Endothelial cell of umbilical vein (primary cell): ENCODE measurements around the gene KANSL1L. TPM values are rescaled to one million over a fixed set of nuclear protein-coding genes. Genes with fewer than 3 reads are reported as not detected.

Experiments used
- BruUV-seq: library from RNA; stranded (reverse); fragments of 400-500 nt; replicated peaks from 2 replicates; lab custom pipeline; 2021; lab: Mats Ljungman, UMichigan
- CTCF ChIA-PET: fragments of 300-600, 350-600 bp; sonication (Branson Sonifier 250); formaldehyde crosslinking; loops from one replicate; lab custom pipeline; 2021; ENCODE audit warnings: antibody characterized with exemption, inconsistent platforms; lab: Charles Lee
- POLR2A ChIA-PET: fragments of 300-600, 350-600 bp; sonication (Branson Sonifier 250); formaldehyde crosslinking; loops from one replicate; lab custom pipeline; 2021; ENCODE audit warnings: antibody characterized with exemption, inconsistent platforms; lab: Charles Lee
- DNase-seq: peaks from one replicate; pipeline ENCODE4 v3.0.0-alpha.2; 2011; ENCODE audit warnings: low read depth, low spot score
- FAIRE-seq: peaks from 2 replicates; lab custom pipeline; 2011; peaks lifted over from hg19 to GRCh38; lab: Jason Lieb, UNC
- H2AFZ ChIP-seq: 2 replicates; pipeline ENCODE4 v1.6.0; 2012; ENCODE audit warnings: low read depth, low read length, control low read depth, inconsistent platforms
- H3K27ac ChIP-seq: 2 replicates; pipeline ENCODE4 v1.5.1; 2011; ENCODE audit warnings: low read depth, mild to moderate bottlenecking, control low read depth, low read length, moderate library complexity; ENCODE audit not compliant: insufficient read depth
- H3K27me3 ChIP-seq, 2 experiments: 2 replicates each; pipeline versions ENCODE4 v1.6.0 to v1.6.1; 2011; ENCODE audit warnings: low read length in 2 of 2, mixed read lengths in 1 of 2; ENCODE audit not compliant: control insufficient read depth in 2 of 2, insufficient read depth in 2 of 2
- H3K36me3 ChIP-seq, 2 experiments: 2 replicates in 1 of 2; 3 replicates in 1 of 2; pipeline ENCODE4 v1.5.1; 2011; ENCODE audit warnings: low read length in 2 of 2, mild to moderate bottlenecking in 1 of 2, moderate library complexity in 1 of 2; ENCODE audit not compliant: control insufficient read depth in 2 of 2, insufficient read depth in 2 of 2; ENCODE audit errors: extremely low read depth in 1 of 2
- H3K4me1 ChIP-seq: 3 replicates; pipeline ENCODE4 v1.5.1; 2011; ENCODE audit warnings: mild to moderate bottlenecking, low read length; ENCODE audit not compliant: control insufficient read depth, insufficient read depth; ENCODE audit errors: extremely low read depth
- H3K4me2 ChIP-seq: 2 replicates; pipeline ENCODE4 v1.6.1; 2011; ENCODE audit warnings: low read length, control low read depth, mixed read lengths; ENCODE audit not compliant: insufficient read depth
- H3K4me3 ChIP-seq, 3 experiments: fragments of 200-600 bp in 1 of 3; sonication (generic), shearing (Covaris generic) in 1 of 3; replicated peaks in 1 of 3; 2 replicates each; pipeline ENCODE4 v1.5.1; 2011 to 2016; ENCODE audit warnings: control low read depth in 3 of 3, low read length in 3 of 3, mild to moderate bottlenecking in 2 of 3, inconsistent platforms in 1 of 3, low read depth in 1 of 3, moderate library complexity in 1 of 3; ENCODE audit not compliant: insufficient read depth in 1 of 3
- H3K79me2 ChIP-seq: 2 replicates; pipeline ENCODE4 v1.6.0; 2012; ENCODE audit warnings: low read length, inconsistent platforms; ENCODE audit not compliant: control insufficient read depth, insufficient read depth
- H3K9ac ChIP-seq: replicated peaks from 2 replicates; pipeline ENCODE3; 2011; ENCODE audit warnings: low read length, control low read depth; ENCODE audit not compliant: insufficient read depth; ENCODE audit errors: extremely low read depth
- H3K9me1 ChIP-seq: replicated peaks from 3 replicates; pipeline ENCODE4 v1.6.0; 2011; ENCODE audit warnings: mild to moderate bottlenecking, low read length; ENCODE audit not compliant: control insufficient read depth, insufficient read depth; ENCODE audit errors: extremely low read depth
- H3K9me3 ChIP-seq: replicated peaks from 2 replicates; pipeline ENCODE4 v1.5.1; 2012; ENCODE audit warnings: low read length, inconsistent platforms; ENCODE audit not compliant: control insufficient read depth, insufficient read depth
- H4K20me1 ChIP-seq: replicated peaks from 2 replicates; pipeline ENCODE3; 2011; ENCODE audit warnings: mild to moderate bottlenecking, low read length; ENCODE audit not compliant: control insufficient read depth, insufficient read depth; ENCODE audit errors: extremely low read depth
- EZH2 ChIP-seq: IDR thresholded peaks from 2 replicates; pipeline ENCODE4 v1.6.1; 2012; ENCODE audit warnings: borderline replicate concordance, low read depth, mild to moderate bottlenecking, moderate library complexity, low read length, inconsistent platforms; ENCODE audit not compliant: severe bottlenecking
- FOS ChIP-seq: IDR thresholded peaks from 2 replicates; pipeline ENCODE4 v1.6.1; 2011; ENCODE audit warnings: mild to moderate bottlenecking, low read length, moderate library complexity, borderline replicate concordance; ENCODE audit not compliant: insufficient read depth
- GATA2 ChIP-seq: IDR thresholded peaks from 2 replicates; pipeline ENCODE4 v1.7.0; 2011; ENCODE audit warnings: low read depth, mild to moderate bottlenecking, moderate library complexity, mixed read lengths, low read length; ENCODE audit not compliant: insufficient read length, insufficient read depth
- JUN ChIP-seq: IDR thresholded peaks from 2 replicates; pipeline ENCODE4 v1.6.1; 2011; ENCODE audit warnings: borderline replicate concordance, low read depth; ENCODE audit not compliant: insufficient read length, insufficient read depth
- MYC ChIP-seq: IDR thresholded peaks from one replicate; pipeline ENCODE4 v1.6.1; 2011; ENCODE audit warnings: mild to moderate bottlenecking, low read depth, low read length
- POLR2A ChIP-seq: IDR thresholded peaks from 2 replicates; pipeline ENCODE4 v1.6.1; 2012; ENCODE audit warnings: low read depth, mild to moderate bottlenecking, control low read depth, low read length
- POLR2AphosphoS5 ChIP-seq: IDR thresholded peaks from 2 replicates; pipeline ENCODE4 v1.6.1; 2012; ENCODE audit warnings: low read depth, mild to moderate bottlenecking, control low read depth, low read length, moderate library complexity; ENCODE audit not compliant: insufficient read depth
- dilution Hi-C: fragments of 300-500 bp; cut with MboI; formaldehyde crosslinking; loops from one replicate; pipeline ENCODE4 v1.15.0; 2019; ENCODE audit warnings: low sequenced_read_pairs; ENCODE audit not compliant: extremely low pct_ligation_motif_present
- intact Hi-C: fragments of 100-400 bp; cut with micrococcal nuclease; formaldehyde crosslinking; loops from one replicate; pipeline ENCODE4 v1.10.0; 2022
- polyA plus RNA-seq, 4 experiments: library from polyadenylated mRNA; depleted of rRNA in 3 of 4; stranded (reverse) in 3 of 4; unstranded in 1 of 4; fragments of >200 nt; gene quantifications; 2 replicates each; pipeline versions ENCODE4 v1.2.1 to v1.2.3, GENCODE V29; 2011 to 2012; ENCODE audit warnings: missing spikeins in 1 of 4
- total RNA-seq: library from RNA; stranded (reverse); gene quantifications from 2 replicates; pipeline ENCODE4 v1.2.3, GENCODE V29; 2021
- TF ChIP-seq, protein P1 (sequence below): IDR thresholded peaks from 2 replicates; pipeline ENCODE4 v1.6.1; 2011; ENCODE audit not compliant: insufficient read depth, insufficient read length
- TF ChIP-seq, protein P2 (sequence below), 2 donors: IDR thresholded peaks; 1 replicate in 1 of 2; 2 replicates in 1 of 2; pipeline ENCODE4 v1.5.1; 2011; ENCODE audit warnings: low read length in 2 of 2, mild to moderate bottlenecking in 2 of 2, moderate library complexity in 2 of 2, control low read depth in 1 of 2, inconsistent platforms in 1 of 2, low read depth in 1 of 2; ENCODE audit not compliant: insufficient read depth in 1 of 2; ENCODE audit errors: extremely low read depth in 1 of 2

KANSL1L gene
- total and polyA plus RNA-seq, 2 donors (not counting 3 experiments of a cell fraction or from before 2014, with no cell fraction given), result 4.3 to 14.0 TPM

DNA sequence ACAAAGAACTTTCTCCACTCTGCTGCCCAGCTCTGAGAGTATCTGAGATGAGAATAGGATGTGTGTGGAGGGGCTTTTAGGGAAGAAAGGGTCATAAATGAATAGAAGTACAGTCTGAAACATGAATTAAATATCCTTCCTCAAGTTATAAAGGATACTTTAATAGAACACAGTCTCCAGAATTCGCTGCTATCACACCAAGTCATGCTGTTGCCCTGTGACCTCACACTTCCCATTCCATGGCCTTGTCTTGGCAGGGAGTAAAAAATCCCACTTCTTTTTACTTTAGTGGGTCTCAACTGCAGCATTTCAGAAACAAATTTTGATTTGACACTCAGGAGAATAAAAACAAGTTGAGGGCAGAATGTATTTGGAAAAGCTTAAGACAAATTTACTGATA is 172.6 kb downstream of the KANSL1L start:
- no peak overlapping the region for H3K9ac ChIP-seq
- dilution Hi-C loops (no loop called here), intact Hi-C loops (no loop called here)
- no peak for FAIRE-seq
- H3K9me1 ChIP-seq, result no peaks in the 10 kb centered on the region
- BruUV-seq, result no TSS peak
- peak overlapping the region; percentile 38 for H2AFZ ChIP-seq
- no peaks in the 10 kb centered on the region for H3K27me3 ChIP-seq
- TF ChIP-seq GATA2 (peak; percentile 33), FOS (no peak)
- H4K20me1 ChIP-seq, result no peaks in the 10 kb centered on the region
- H3K36me3 ChIP-seq, result no peaks in the 10 kb centered on the region
- POLR2A ChIA-PET, result no interaction called here
- H3K4me3 ChIP-seq, result no peak overlapping the region
- H3K79me2 ChIP-seq, result peaks cover 12% of the 10 kb centered on the region
- no peaks in the 10 kb centered on the region for H3K9me3 ChIP-seq
- no peak overlapping the region for H3K4me2 ChIP-seq
- H3K27ac ChIP-seq, result no peak overlapping the region
- peaks cover 18% of the 10 kb centered on the region for H3K4me1 ChIP-seq
- CTCF ChIA-PET, result interaction anchor here (1.2 to 1.8 kb wide), 7 partner anchors 9 to 200 kb away, joined by 3 to 9 read pairs (median 6); no protein-coding TSS in a partner anchor
- peak; percentile 92 for DNase-seq

DNA sequence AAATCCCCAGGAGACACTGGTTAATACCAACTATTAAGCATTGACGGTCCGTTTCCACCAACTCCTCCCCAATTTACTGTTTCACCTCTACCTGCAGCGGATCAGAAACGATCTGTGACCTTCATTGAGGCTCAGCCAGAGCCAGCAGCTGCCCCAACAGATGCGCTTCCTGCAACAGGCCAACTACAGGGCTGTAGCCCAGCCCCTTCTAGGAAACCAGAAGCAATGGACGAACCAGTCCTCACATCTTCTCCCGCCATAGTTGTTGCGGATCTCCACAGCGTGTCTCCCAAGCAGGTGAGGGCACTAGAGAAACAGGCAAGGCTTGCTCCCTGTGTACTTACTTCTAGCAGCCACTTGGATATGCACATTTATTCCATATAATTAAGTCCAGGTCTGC is 177.2 kb downstream of the KANSL1L start:
- H3K9me1 ChIP-seq, result no peaks in the 10 kb centered on the region
- BruUV-seq, result no TSS peak
- FAIRE-seq (no peak), DNase-seq (no peak)
- H3K4me1 ChIP-seq, result peaks cover 10% of the 10 kb centered on the region
- H2AFZ ChIP-seq, result no peak overlapping the region
- no peaks in the 10 kb centered on the region for H3K79me2 ChIP-seq
- POLR2A ChIA-PET, result no interaction called here
- no peak overlapping the region for H3K9ac ChIP-seq
- TF ChIP-seq FOS (no peak), POLR2A (no peak), EZH2 (no peak), MYC (no peak), JUN (no peak), POLR2AphosphoS5 (no peak), GATA2 (no peak)
- TF ChIP-seq, protein P1, sequence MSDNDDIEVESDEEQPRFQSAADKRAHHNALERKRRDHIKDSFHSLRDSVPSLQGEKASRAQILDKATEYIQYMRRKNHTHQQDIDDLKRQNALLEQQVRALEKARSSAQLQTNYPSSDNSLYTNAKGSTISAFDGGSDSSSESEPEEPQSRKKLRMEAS, result no peak
- TF ChIP-seq, protein P2, sequence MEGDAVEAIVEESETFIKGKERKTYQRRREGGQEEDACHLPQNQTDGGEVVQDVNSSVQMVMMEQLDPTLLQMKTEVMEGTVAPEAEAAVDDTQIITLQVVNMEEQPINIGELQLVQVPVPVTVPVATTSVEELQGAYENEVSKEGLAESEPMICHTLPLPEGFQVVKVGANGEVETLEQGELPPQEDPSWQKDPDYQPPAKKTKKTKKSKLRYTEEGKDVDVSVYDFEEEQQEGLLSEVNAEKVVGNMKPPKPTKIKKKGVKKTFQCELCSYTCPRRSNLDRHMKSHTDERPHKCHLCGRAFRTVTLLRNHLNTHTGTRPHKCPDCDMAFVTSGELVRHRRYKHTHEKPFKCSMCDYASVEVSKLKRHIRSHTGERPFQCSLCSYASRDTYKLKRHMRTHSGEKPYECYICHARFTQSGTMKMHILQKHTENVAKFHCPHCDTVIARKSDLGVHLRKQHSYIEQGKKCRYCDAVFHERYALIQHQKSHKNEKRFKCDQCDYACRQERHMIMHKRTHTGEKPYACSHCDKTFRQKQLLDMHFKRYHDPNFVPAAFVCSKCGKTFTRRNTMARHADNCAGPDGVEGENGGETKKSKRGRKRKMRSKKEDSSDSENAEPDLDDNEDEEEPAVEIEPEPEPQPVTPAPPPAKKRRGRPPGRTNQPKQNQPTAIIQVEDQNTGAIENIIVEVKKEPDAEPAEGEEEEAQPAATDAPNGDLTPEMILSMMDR (IDR thresholded peaks at IDR 0.05; ENCODE audit: extremely low read depth in 1 of 2, insufficient read depth in 1 of 2, low read depth in 1 of 2, low read length in 2 of 2), result no peak
- no peaks in the 10 kb centered on the region for H3K9me3 ChIP-seq
- no peak overlapping the region for H3K4me2 ChIP-seq
- dilution Hi-C loops, result no loop called here
- no peaks in the 10 kb centered on the region for H3K36me3 ChIP-seq
- intact Hi-C loops, result no loop called here
- no peak overlapping the region for H3K27ac ChIP-seq
- CTCF ChIA-PET, result interaction anchor here (0.8 to 2.9 kb wide), 3 partner anchors 33 to 205 kb away, joined by 3 to 18 read pairs (median 5); no protein-coding TSS in a partner anchor
- H4K20me1 ChIP-seq, result no peaks in the 10 kb centered on the region
- peaks cover 0 to 2% of the 10 kb centered on the region in 2 experiments for H3K27me3 ChIP-seq
- H3K4me3 ChIP-seq, result no peak overlapping the region
